A549 (cell line): Measurements from ENCODE around the gene ANKFY1. TPM values are rescaled to one million over a fixed set of nuclear protein-coding genes. Genes with fewer than 3 reads are reported as not detected.
A peak's percentile ranks its signal among the peaks of the same experiment; 100 is the strongest.

Experiments used
- ATAC-seq, 2 experiments: fragments of 200-7000 bp in 1 of 2; fragments of >200 bp in 1 of 2; cut with Nextera tagmentation in 1 of 2; cut with Tn5 transposase in 1 of 2; 3 replicates each; pipeline versions ENCODE4 v1.8.0 to v1.9.1; 2018 to 2020; ENCODE audit warnings: mild to moderate bottlenecking in 1 of 2, moderate library complexity in 1 of 2
- CTCF ChIA-PET: fragments of 300-600 bp; sonication (Branson Sonifier 250); formaldehyde crosslinking; extraction: SDS; loops from one replicate; lab custom pipeline; 2021; ENCODE audit warnings: antibody characterized with exemption, inconsistent platforms; lab: Yijun Ruan, JAX
- POLR2A ChIA-PET: fragments of 350-600 bp; formaldehyde crosslinking; extraction: SDS; loops from one replicate; lab custom pipeline; 2021; ENCODE audit warnings: antibody characterized with exemption, inconsistent platforms; lab: Yijun Ruan, JAX
- DNase-seq, 2 experiments: peaks; one replicate each; pipeline versions ENCODE4 v3.0.0 to v3.0.0-alpha.2; 2011 to 2016; ENCODE audit warnings: low read depth in 1 of 2, low spot score in 1 of 2
- FAIRE-seq: peaks from 2 replicates; lab custom pipeline; 2011; peaks lifted over from hg19 to GRCh38; lab: Jason Lieb, UNC
- H3K27ac ChIP-seq, 2 experiments: fragments of >200 bp; sonication (Bioruptor Twin); formaldehyde crosslinking; 3 replicates each; pipeline ENCODE4 v1.5.1; 2016 to 2017
- H3K4me1 ChIP-seq: fragments of >200 bp; sonication (Bioruptor Twin); formaldehyde crosslinking; 3 replicates; pipeline ENCODE4 v1.6.1; 2016
- H3K4me2 ChIP-seq: fragments of >200 bp; sonication (Bioruptor Twin); formaldehyde crosslinking; 3 replicates; pipeline ENCODE4 v1.6.1; 2016
- H3K4me3 ChIP-seq: fragments of >200 bp; sonication (Bioruptor Twin); formaldehyde crosslinking; 3 replicates; pipeline ENCODE4 v1.5.1; 2016
- H3K9me3 ChIP-seq: fragments of >200 bp; sonication (Bioruptor Twin); formaldehyde crosslinking; 3 replicates; pipeline ENCODE4 v1.6.1; 2016
- BCL3 ChIP-seq: fragments of >200 bp; sonication (Bioruptor Twin); formaldehyde crosslinking; IDR thresholded peaks from 3 replicates; pipeline ENCODE4 v1.6.1; 2016
- CEBPB ChIP-seq, 2 experiments: fragments of >200 bp in 1 of 2; sonication (Bioruptor Twin) in 1 of 2; formaldehyde crosslinking in 1 of 2; IDR thresholded peaks; 2 replicates each; pipeline ENCODE4 v1.6.1; 2012 to 2016
- CHD2 ChIP-seq: fragments of 150-350 bp; IDR thresholded peaks from 2 replicates; pipeline ENCODE4 v1.6.1; 2014; ENCODE audit warnings: low read length; ENCODE audit not compliant: partially characterized antibody
- CTCF ChIP-seq: fragments of >200 bp; sonication (Bioruptor Twin); formaldehyde crosslinking; IDR thresholded peaks from 3 replicates; pipeline ENCODE4 v1.5.1; 2016
- FOSB ChIP-seq: fragments of 250-450 bp; sonication (Bioruptor Pico); IDR thresholded peaks from 2 replicates; pipeline ENCODE4 v1.5.0; 2020; ENCODE audit warnings: mild to moderate bottlenecking, moderate library complexity
- FOXS1 ChIP-seq: fragments of 250-450 bp; sonication (Bioruptor Pico); IDR thresholded peaks from 2 replicates; pipeline ENCODE4 v1.5.0; 2020; ENCODE audit warnings: mild to moderate bottlenecking, moderate library complexity
- HDAC2 ChIP-seq: fragments of 200-600 bp; sonication (generic); IDR thresholded peaks from 2 replicates; pipeline ENCODE4 v1.6.1; 2016
- HMGXB4 ChIP-seq: fragments of 250-450 bp; sonication (Bioruptor Pico); IDR thresholded peaks from 2 replicates; pipeline ENCODE4 v1.5.0; 2021; ENCODE audit warnings: mild to moderate bottlenecking, moderate library complexity, borderline replicate concordance
- HOXB13 ChIP-seq: fragments of 250-450 bp; sonication (Bioruptor Pico); IDR thresholded peaks from 2 replicates; pipeline ENCODE4 v1.5.0; 2020; ENCODE audit warnings: low read depth, mild to moderate bottlenecking, moderate library complexity
- NFE2L2 ChIP-seq: fragments of 150-350 bp; conservative IDR thresholded peaks from 2 replicates; pipeline ENCODE4 v1.6.1; 2014; ENCODE audit warnings: low read length
- PHF8 ChIP-seq: fragments of 200-600 bp; sonication (generic); IDR thresholded peaks from 2 replicates; pipeline ENCODE4 v1.6.1; 2016; ENCODE audit warnings: low read depth, mild to moderate bottlenecking, antibody characterized with exemption, moderate library complexity, borderline replicate concordance
- POLR2A ChIP-seq: IDR thresholded peaks from 2 replicates; pipeline ENCODE4 v1.6.1; 2012; ENCODE audit warnings: mild to moderate bottlenecking, low read length
- POLR2AphosphoS2 ChIP-seq: conservative IDR thresholded peaks from 2 replicates; pipeline ENCODE4 v1.6.1; 2012; ENCODE audit warnings: low read length, improper control_type of control experiment, inconsistent platforms
- RARB ChIP-seq: fragments of 250-450 bp; sonication (Bioruptor Pico); IDR thresholded peaks from 2 replicates; pipeline ENCODE4 v1.8.0; 2021; ENCODE audit warnings: mild to moderate bottlenecking, moderate library complexity
- RCOR1 ChIP-seq: fragments of 150-350 bp; IDR thresholded peaks from 2 replicates; pipeline ENCODE4 v1.6.1; 2014; ENCODE audit warnings: antibody characterized with exemption, low read length, low read depth
- REST ChIP-seq: fragments of 200-600 bp; sonication (generic); IDR thresholded peaks from 2 replicates; pipeline ENCODE4 v1.6.1; 2016; ENCODE audit warnings: antibody characterized with exemption, mild to moderate bottlenecking, moderate library complexity
- RNF2 ChIP-seq: fragments of 200-600 bp; sonication (generic); IDR thresholded peaks from 2 replicates; pipeline ENCODE4 v1.6.1; 2016; ENCODE audit warnings: low read depth, mild to moderate bottlenecking, antibody characterized with exemption, moderate library complexity, borderline replicate concordance
- TFCP2L1 ChIP-seq: fragments of 250-450 bp; sonication (Bioruptor Pico); IDR thresholded peaks from 2 replicates; pipeline ENCODE4 v1.5.0; 2021; ENCODE audit warnings: mild to moderate bottlenecking
- TP53 ChIP-seq: fragments of 250-450 bp; sonication (Bioruptor Pico); IDR thresholded peaks from 2 replicates; pipeline ENCODE4 v1.5.0; 2021; ENCODE audit warnings: mild to moderate bottlenecking, moderate library complexity
- ZFP36 ChIP-seq: fragments of 450-650 bp; IDR thresholded peaks from 2 replicates; pipeline ENCODE4 v1.6.1; 2014; ENCODE audit warnings: borderline replicate concordance; ENCODE audit not compliant: partially characterized antibody
- ZNF302 ChIP-seq: fragments of 250-450 bp; sonication (Bioruptor Pico); IDR thresholded peaks from 2 replicates; pipeline ENCODE4 v1.9.0; 2021; ENCODE audit warnings: inconsistent platforms, mild to moderate bottlenecking, moderate library complexity
- WGBS: methylation state at CpG from one replicate; pipeline ENCODE4 v1.1.6; 2017; ENCODE audit errors: missing lambda C conversion rate; 5-methylcytosine and 5-hydroxymethylcytosine counted together
- polyA plus RNA-seq, 4 experiments: library from polyadenylated mRNA; depleted of rRNA in 3 of 4; stranded (reverse); fragments of >200 nt; fragmentation: RNase III in 1 of 4; extraction: RNeasy Plus Mini Kit Qiagen cat#74134 plus additional on column Dnase treatment in 1 of 4; gene quantifications; 2 replicates in 3 of 4; 3 replicates in 1 of 4; pipeline ENCODE4 v1.2.3, GENCODE V29; 2011 to 2017

Gene ANKFY1
- polyA plus RNA-seq, 2 of the 4 experiments (the other 2 are of a cell fraction) = 28.5 to 51.7 TPM

- Histone ChIP-seq H3K4me2 (no peak overlapping the region), H3K4me1 (peaks cover 11% of the 10 kb centered on the region), H3K27ac (no peak overlapping the region), H3K9me3 (no peaks in the 10 kb centered on the region), H3K4me3 (no peak overlapping the region)
- DNase-seq = no peak
- ChIA-PET POLR2A (no interaction called here), CTCF (interaction anchor here (1.0 to 2.8 kb wide), 7 partner anchors 16 to 146 kb away, joined by 3 to 12 read pairs (median 3); no protein-coding TSS in a partner anchor)
- FAIRE-seq = no peak
- TF ChIP-seq CTCF = no peak
- WGBS = 93% methylated on average over 8 of the region's 8 CpGs
- no peak for ATAC-seq
Observed at GRCh38 chr17:4267402-4267801, 3.6 kb upstream of the ANKFY1 start.

GRCh38 chr17:4266550-4266949, 2.8 kb upstream of the ANKFY1 start:
- 76% methylated on average over 7 of the region's 7 CpGs for WGBS
- no peak for TF ChIP-seq BCL3
- 0 out of 2 replicates have a peak, but pooled peaks have one; percentile 61 for TF ChIP-seq POLR2AphosphoS2
- no peak for TF ChIP-seq POLR2A
- no peak for TF ChIP-seq CEBPB (IDR thresholded peaks at IDR 0.05)
- no peak for TF ChIP-seq PHF8
- no peak for TF ChIP-seq NFE2L2
- Histone ChIP-seq H3K4me3 (no peak overlapping the region), H3K27ac (no peak overlapping the region), H3K4me1 (peaks cover 15% of the 10 kb centered on the region), H3K9me3 (no peaks in the 10 kb centered on the region), H3K4me2 (no peak overlapping the region)
- CTCF ChIA-PET = interaction anchor here (1.0 to 12.2 kb wide), 6 partner anchors 10 to 51 kb away, joined by 3 to 119 read pairs (median 8); no protein-coding TSS in a partner anchor
- DNase-seq (no peak), ATAC-seq (no peak), FAIRE-seq (no peak)
- POLR2A ChIA-PET = no interaction called here

- H3K4me1 ChIP-seq = peaks cover 15% of the 10 kb centered on the region
- no peak for FAIRE-seq
- no peak for TF ChIP-seq ZNF302 (CRISPR knock-in tag)
- no peak for TF ChIP-seq NFE2L2
- TF ChIP-seq HDAC2 = no peak
- no peak for TF ChIP-seq HOXB13
- no peak for TF ChIP-seq REST
- TF ChIP-seq FOSB (CRISPR knock-in tag) = no peak
- TF ChIP-seq ZFP36 = no peak
- TF ChIP-seq TFCP2L1 (CRISPR knock-in tag) = no peak
- TF ChIP-seq CHD2 = no peak
- no peak for TF ChIP-seq RNF2
- TF ChIP-seq RCOR1 = no peak
- TF ChIP-seq CTCF = no peak
- no peak for TF ChIP-seq HMGXB4 (CRISPR knock-in tag)
- TF ChIP-seq TP53 (CRISPR knock-in tag) = no peak
- no peak for TF ChIP-seq RARB (CRISPR knock-in tag)
- TF ChIP-seq FOXS1 = no peak
- TF ChIP-seq, all 56 proteins: peak for 0
- DNase-seq (no peak), ATAC-seq (no peak)
- POLR2A ChIA-PET = interaction anchor here (1.1 kb wide), 1 partner anchor 103 kb away, joined by 3 read pairs; no protein-coding TSS in a partner anchor
- peak overlapping the region; percentile 88 for H3K4me3 ChIP-seq
- CTCF ChIA-PET = interaction anchor here (0.7 to 12.2 kb wide), 6 partner anchors 15 to 62 kb away, joined by 3 to 119 read pairs (median 6); no protein-coding TSS in a partner anchor
- H3K4me2 ChIP-seq = peak overlapping the region; percentile 69
- 66% methylated on average over 8 of the region's 8 CpGs for WGBS
- H3K27ac ChIP-seq = peak overlapping the region; percentile 90 to 94
- peaks cover 25% of the 10 kb centered on the region for H3K9me3 ChIP-seq
Observed at GRCh38 chr17:4262703-4263102, 1.1 kb downstream of the ANKFY1 start.
